Occipital lobe (tissue), 2 donors: Measurements from ENCODE around the gene PANK2. TPM values are rescaled to one million over a fixed set of nuclear protein-coding genes. Genes with fewer than 3 reads are reported as not detected.

ENCODE experiments used
- small RNA-seq: library from RNA; depleted of rRNA; stranded (forward); fragments of <200 nt; gene quantifications from one replicate; pipeline ENCODE3, GENCODE V24; 2014
- total RNA-seq: library from RNA; depleted of rRNA; stranded (reverse); fragments of >200 nt; gene quantifications from one replicate; pipeline ENCODE4 v1.2.3, GENCODE V29; 2014

Gene PANK2
- total RNA-seq, 1 donor from 2014 or later = 61.6 TPM

Small RNAs within 50 kb of the gene (small RNA-seq; reads per million reads assigned to genes)
- 8.3 reads per million, percentile 91 among the genes with 10 or more reads in this experiment for gene MIR103A2

Other genes with a start within 250 kb of the PANK2 start
- gene GFRA4, start 226.0 kb upstream of the PANK2 start, total RNA-seq = not detected
- gene ADAM33, start 207.4 kb upstream of the PANK2 start, total RNA-seq = 3.6 TPM
- gene SIGLEC1, start 176.8 kb upstream of the PANK2 start, total RNA-seq = 0.16 TPM
- 1.7 TPM for gene HSPA12B, start 156.7 kb upstream of the PANK2 start, total RNA-seq
- gene ADISSP, start 121.6 kb upstream of the PANK2 start, total RNA-seq = 18.9 TPM
- gene SPEF1, start 107.9 kb upstream of the PANK2 start, total RNA-seq = 0.16 TPM
- 55.4 TPM for gene CENPB, start 102.6 kb upstream of the PANK2 start, total RNA-seq
- 4.5 TPM for gene CDC25B, start 93.1 kb upstream of the PANK2 start, total RNA-seq
- 5.5 TPM for gene AP5S1, start 68.8 kb upstream of the PANK2 start, total RNA-seq
- gene MAVS, start 42.6 kb upstream of the PANK2 start, total RNA-seq = 8.0 TPM
- gene RNF24, start 126.2 kb downstream of the PANK2 start, total RNA-seq = 28.5 TPM